Mesothelial cell of epicardium (in vitro differentiated cells): ENCODE results near the gene CAPN6. TPM values are rescaled to one million over a fixed set of nuclear protein-coding genes. Genes with fewer than 3 reads are reported as not detected.

Experiments used
- DNase-seq, 2 experiments: peaks; one replicate each; pipeline ENCODE4 v3.0.0; 2021; ENCODE audit warnings: low spot score in 2 of 2; ENCODE audit not compliant: unreplicated experiment in 2 of 2
- H3K27ac Mint-ChIP-seq: 2 replicates; pipeline ENCODE4 v1.8.0; 2021; ENCODE audit warnings: mixed read lengths
- H3K27me3 Mint-ChIP-seq: 2 replicates; pipeline ENCODE4 v1.8.0; 2021; ENCODE audit warnings: low read depth, mixed read lengths
- H3K36me3 Mint-ChIP-seq: 2 replicates; pipeline ENCODE4 v1.8.0; 2021; ENCODE audit warnings: mixed read lengths
- H3K4me1 Mint-ChIP-seq: 2 replicates; pipeline ENCODE4 v1.8.0; 2021; ENCODE audit warnings: mixed read lengths
- H3K4me3 Mint-ChIP-seq: 2 replicates; pipeline ENCODE4 v1.8.0; 2021; ENCODE audit warnings: mild to moderate bottlenecking, moderate library complexity, mixed read lengths
- H3K9me3 Mint-ChIP-seq: 2 replicates; pipeline ENCODE4 v1.8.0; 2021; ENCODE audit warnings: mixed read lengths
- CTCF ChIP-seq: fragments of 200-600 bp; sonication (generic); IDR thresholded peaks from one replicate; pipeline ENCODE4 v1.5.0; 2021; ENCODE audit warnings: antibody characterized with exemption; ENCODE audit not compliant: unreplicated experiment
- total RNA-seq: library from RNA; stranded (reverse); gene quantifications from 3 replicates; pipeline ENCODE4 v1.2.1, GENCODE V29; 2021

CAPN6 gene
- total RNA-seq, 1 donor from 2014 or later, result 84.3 TPM

GRCh38 chrX:111288841-111289240 is 18.6 kb upstream of the CAPN6 start:
- Mint-ChIP-seq H3K36me3 (no peaks in the 10 kb centered on the region), H3K4me1 (no peaks in the 10 kb centered on the region), H3K9me3 (no peaks in the 10 kb centered on the region), H3K27me3 (no peaks in the 10 kb centered on the region), H3K4me3 (no peak overlapping the region), H3K27ac (no peak overlapping the region)
- DNase-seq, result no peak
- no peak for TF ChIP-seq CTCF

- no peak for TF ChIP-seq CTCF
- no peaks in the 10 kb centered on the region for H3K9me3 Mint-ChIP-seq
- no peaks in the 10 kb centered on the region for H3K27me3 Mint-ChIP-seq
- no peaks in the 10 kb centered on the region for H3K4me1 Mint-ChIP-seq
- no peak overlapping the region for H3K4me3 Mint-ChIP-seq
- no peak overlapping the region for H3K27ac Mint-ChIP-seq
- H3K36me3 Mint-ChIP-seq, result no peaks in the 10 kb centered on the region
- DNase-seq, result no peak
These were observed 14.5 kb upstream of the CAPN6 start for GRCh38 chrX:111284631-111285293.

GRCh38 chrX:111283446-111283845 is 13.2 kb upstream of the CAPN6 start:
- no peaks in the 10 kb centered on the region for H3K9me3 Mint-ChIP-seq

GRCh38 chrX:111282991-111283390 is 12.7 kb upstream of the CAPN6 start:
- no peak for DNase-seq
- no peaks in the 10 kb centered on the region for H3K27me3 Mint-ChIP-seq
- H3K27ac Mint-ChIP-seq, result no peak overlapping the region
- H3K9me3 Mint-ChIP-seq, result no peaks in the 10 kb centered on the region
- no peak for TF ChIP-seq CTCF
- H3K4me1 Mint-ChIP-seq, result no peaks in the 10 kb centered on the region
- H3K36me3 Mint-ChIP-seq, result no peaks in the 10 kb centered on the region
- no peak overlapping the region for H3K4me3 Mint-ChIP-seq

More at GRCh38 chrX:111283446-111283845, 13.2 kb upstream of the CAPN6 start:
- DNase-seq, result no peak
- Mint-ChIP-seq H3K4me1 (no peaks in the 10 kb centered on the region), H3K27me3 (no peaks in the 10 kb centered on the region), H3K36me3 (no peaks in the 10 kb centered on the region), H3K4me3 (no peak overlapping the region), H3K27ac (no peak overlapping the region)
- TF ChIP-seq CTCF, result no peak

GRCh38 chrX:111282139-111282538 is 11.9 kb upstream of the CAPN6 start:
- TF ChIP-seq CTCF, result no peak
- Mint-ChIP-seq H3K9me3 (no peaks in the 10 kb centered on the region), H3K36me3 (no peaks in the 10 kb centered on the region), H3K4me3 (no peak overlapping the region), H3K27me3 (no peaks in the 10 kb centered on the region), H3K4me1 (no peaks in the 10 kb centered on the region), H3K27ac (no peak overlapping the region)
- DNase-seq, result no peak
